Fibroblast of villous mesenchyme (primary cell): ENCODE data around the gene METTL23. TPM values are rescaled to one million over a fixed set of nuclear protein-coding genes. Genes with fewer than 3 reads are reported as not detected.
"Not testable (repeated sequence)": the region's sequence is repeated elsewhere in the genome, so short reads cannot be mapped to it uniquely, and the experiment has no call there.

ENCODE experiments used
- DNase-seq: peaks from one replicate; pipeline ENCODE4 v3.0.0-alpha.2; 2010; ENCODE audit warnings: low read depth
- H3K4me3 ChIP-seq: 2 replicates; pipeline ENCODE4 v1.5.1; 2011; ENCODE audit warnings: low read depth, mild to moderate bottlenecking, low read length
- CTCF ChIP-seq: IDR thresholded peaks from 2 replicates; pipeline ENCODE4 v1.5.1; 2012; ENCODE audit warnings: low read depth, mild to moderate bottlenecking, low read length; ENCODE audit not compliant: insufficient read depth
- total RNA-seq: library from RNA; depleted of rRNA; stranded (reverse); fragments of >200 nt; gene quantifications from 2 replicates; pipeline ENCODE4 v1.2.3, GENCODE V29; 2012

METTL23 gene
- total RNA-seq, 1 donor = 30.2 TPM

DNA sequence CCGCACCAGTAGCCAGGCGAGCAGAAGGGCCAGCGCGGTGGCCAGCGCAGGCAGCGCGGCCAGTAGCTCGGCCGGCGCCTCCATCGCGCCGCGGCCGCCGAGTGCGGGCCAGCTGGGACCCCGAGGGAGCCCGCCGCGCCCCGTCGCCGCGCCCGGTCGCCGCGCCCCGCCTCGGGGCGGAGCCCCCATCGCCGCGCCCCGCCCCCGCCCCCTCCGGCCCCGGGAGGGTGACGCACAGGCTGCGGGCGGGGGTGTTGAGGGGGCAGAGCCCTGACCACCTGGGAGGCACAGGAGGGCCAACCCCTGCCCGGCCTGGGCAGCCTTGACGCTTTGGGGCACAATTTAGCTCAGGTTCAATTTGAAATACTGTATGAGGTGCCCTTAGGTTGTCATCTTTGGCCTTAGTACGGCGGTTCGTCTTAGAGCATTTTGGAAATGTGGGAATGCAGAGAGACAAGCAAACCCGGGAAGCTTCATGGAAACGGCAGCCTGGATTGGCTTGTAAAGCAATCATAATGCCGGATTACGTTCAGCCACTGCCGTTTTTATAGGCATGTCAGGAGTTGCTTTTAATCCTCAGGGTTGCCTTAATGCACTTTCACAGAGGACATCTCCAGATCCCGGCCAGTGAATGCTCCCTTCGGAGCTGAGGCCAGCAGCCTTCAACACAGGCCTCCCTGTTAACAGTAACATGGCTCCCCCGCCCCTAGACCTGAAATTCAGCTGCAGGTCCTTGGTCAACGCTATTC is 15.6 kb upstream of the METTL23 start, which contains the start of gene MXRA7:
Gene MXRA7 (minus strand): TSS at position 103 of the 749 bp plus-strand sequence. CDS start 19 bp downstream, at position 84.
- no peak for TF ChIP-seq CTCF

DNA sequence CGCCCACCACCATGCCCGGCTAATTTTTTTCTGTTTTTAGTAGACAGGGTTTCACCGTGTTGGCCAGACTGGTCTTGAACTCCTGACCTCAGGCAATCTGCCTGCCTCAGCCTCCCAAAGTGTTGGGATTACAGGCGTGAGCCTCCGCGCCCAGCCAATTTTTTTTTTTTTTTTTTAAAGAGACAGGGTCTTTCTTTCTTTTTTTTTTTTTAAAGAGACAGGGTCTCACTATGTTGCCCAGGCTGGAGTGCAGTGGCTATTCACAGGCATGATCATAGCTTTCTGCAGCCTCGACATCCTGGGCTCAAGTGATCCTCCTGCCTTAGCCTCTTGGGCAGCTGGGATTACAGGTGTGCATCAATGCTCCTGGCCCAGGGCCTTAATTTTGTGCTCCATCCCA is 14.3 kb upstream of the METTL23 start:
- H3K4me3 ChIP-seq, DNase-seq: not testable (repeated sequence)

More for the DNA sequence above, 15.6 kb upstream of the METTL23 start, which contains the start of gene MXRA7:
- DNase-seq = peak; percentile 91
- peak within 1 kb of the TSS; percentile 75 for H3K4me3 ChIP-seq

DNA sequence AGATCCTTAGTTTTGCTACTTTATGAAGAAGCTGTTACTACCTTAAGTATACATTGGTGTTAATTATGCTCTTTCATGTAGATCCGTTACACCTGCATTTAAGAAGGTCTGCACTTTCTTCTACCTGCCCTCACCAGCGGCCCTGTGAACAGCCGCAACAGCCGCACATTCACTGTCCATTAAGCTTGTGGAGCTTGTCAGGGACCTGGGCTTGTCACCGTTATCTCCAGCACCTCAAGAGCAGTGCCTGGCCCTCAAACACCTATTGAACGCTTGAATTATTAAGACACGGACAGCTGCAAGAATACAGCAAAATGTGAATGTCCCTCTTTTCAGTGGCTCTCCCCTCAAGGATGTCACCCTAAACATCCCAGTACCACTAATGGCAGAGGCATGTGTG is 12.9 kb upstream of the METTL23 start:
- H3K4me3 ChIP-seq = no peak overlapping the region
- no peak for DNase-seq
- no peak for TF ChIP-seq CTCF

DNA sequence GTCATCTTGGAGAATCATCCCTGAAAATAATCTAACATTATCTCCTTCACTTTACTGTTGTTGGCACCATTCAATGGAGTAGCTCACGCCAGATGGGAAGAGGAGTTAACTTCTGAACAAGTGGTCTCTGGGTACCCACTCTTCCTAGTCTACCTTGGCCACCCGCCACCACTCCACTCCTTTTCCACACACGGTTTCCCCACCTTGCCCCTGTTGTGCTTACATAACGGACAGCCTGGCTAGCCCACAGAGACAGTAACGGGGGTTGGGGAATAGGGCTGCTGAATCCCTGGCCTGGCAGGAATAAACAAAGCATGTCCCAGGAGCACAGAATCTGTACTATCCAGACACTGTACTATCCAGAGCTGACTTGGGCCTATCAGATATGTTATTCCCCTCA is 12.3 kb upstream of the METTL23 start:
- TF ChIP-seq CTCF = no peak
- no peak overlapping the region for H3K4me3 ChIP-seq
- DNase-seq = no peak

DNA sequence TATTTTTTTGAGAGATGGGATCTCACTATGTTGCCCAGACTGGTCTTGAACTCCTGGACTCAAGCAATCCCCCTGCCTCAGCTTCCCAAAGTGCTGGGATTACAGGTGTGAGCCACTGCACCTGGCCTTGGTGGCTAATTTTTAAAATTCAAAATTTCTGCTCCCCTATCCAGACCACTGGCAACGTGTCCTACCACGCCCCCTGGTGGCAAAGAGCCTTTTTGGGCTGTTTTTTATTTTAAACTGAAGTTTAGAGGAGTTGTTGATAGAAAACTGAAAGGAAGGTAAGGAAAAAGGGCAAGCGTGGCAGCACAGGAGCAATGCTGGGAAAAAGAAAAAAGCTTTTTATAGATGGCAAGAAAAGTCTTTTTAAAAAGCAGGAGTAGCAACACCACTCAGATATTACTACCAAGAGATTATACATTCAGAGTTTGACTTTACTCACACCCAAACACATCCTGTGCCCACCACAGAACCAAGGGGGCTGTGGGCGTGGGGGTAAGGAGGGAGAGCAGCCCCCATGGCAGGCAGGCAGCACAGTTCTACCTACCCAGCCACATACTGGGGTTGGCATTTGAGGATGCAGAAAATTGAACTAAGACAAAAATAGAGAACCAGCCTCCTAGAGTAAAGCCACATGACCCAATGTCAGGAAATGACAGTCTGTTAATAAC is 11.7 kb upstream of the METTL23 start:
- H3K4me3 ChIP-seq = no peak overlapping the region
- peak; percentile 76 for TF ChIP-seq CTCF
- peak; percentile 75 for DNase-seq

- H3K4me3 ChIP-seq = no peak overlapping the region
- no peak for TF ChIP-seq CTCF
- DNase-seq = no peak
These were observed 11.2 kb upstream of the METTL23 start for GRCh38 chr17:76715496-76715830.

DNA sequence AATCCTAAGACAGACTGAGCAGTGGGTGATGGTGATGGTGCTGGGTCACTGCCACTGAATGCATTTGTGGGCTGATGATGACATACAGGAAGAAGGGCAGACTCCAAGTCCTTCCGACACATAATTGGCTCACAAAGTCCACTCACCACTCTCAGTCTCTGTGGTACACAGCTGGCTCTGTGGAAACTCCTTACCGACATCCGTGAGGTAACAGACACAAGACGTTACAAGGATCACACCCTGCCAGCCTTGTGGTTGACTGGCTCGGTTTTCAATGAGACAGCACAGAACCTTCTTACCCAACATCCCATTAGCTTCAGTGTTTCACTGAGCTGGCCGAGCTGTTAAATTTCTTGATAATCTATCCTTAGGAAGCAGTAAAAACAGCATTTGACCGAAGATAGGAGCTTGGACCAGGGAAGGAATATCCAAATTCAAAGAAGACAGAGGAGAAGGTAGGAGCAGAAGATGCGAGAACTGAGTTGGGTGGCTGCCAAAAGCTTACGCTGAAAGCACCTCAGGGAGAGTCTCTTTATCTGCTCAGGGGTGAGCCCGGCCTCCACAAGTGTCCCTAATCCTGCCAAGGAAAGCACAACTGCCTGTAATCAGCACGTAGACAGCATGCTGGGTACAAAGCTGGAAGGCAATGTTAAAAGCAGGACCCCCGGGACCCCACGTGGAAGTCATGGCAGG is 10.3 kb upstream of the METTL23 start:
- TF ChIP-seq CTCF = no peak
- H3K4me3 ChIP-seq = peak overlapping the region; percentile 7
- DNase-seq = peak; percentile 100
